ENCODE data around the gene ATG14. TPM values are rescaled to one million over a fixed set of nuclear protein-coding genes. Genes with fewer than 3 reads are reported as not detected.

ATG14 gene
- total and polyA plus RNA-seq, 2 of the 8 experiments (the other 6 are each of a cell fraction or from before 2014, with no cell fraction given): 4.9 to 10.8 TPM

GRCh38 chr14:55399183-55399582, 12.4 kb downstream of the ATG14 start:
- H3K4me3 ChIP-seq (ENCODE audit: extremely low read depth in 1 of 4, insufficient read depth in 2 of 4, low read depth in 3 of 4, low read length in 4 of 4): no peak overlapping the region
- TF ChIP-seq ATF3 (IDR thresholded peaks at IDR 0.05; ENCODE audit: insufficient read depth, low read depth, low read length) (no peak), SP2 (IDR thresholded peaks at IDR 0.05; ENCODE audit: low read length) (no peak), E2F6 (IDR thresholded peaks at IDR 0.05) (no peak), TAF1 (IDR thresholded peaks at IDR 0.05; ENCODE audit: low read depth, low read length) (no peak), CBX8 (IDR thresholded peaks at IDR 0.05; ENCODE audit: borderline replicate concordance, low read depth, low read length) (no peak), HDAC2 (IDR thresholded peaks at IDR 0.05; ENCODE audit: borderline replicate concordance in 1 of 2, low read depth in 2 of 2, low read length in 2 of 2) (no peak), POLR2A (IDR thresholded peaks at IDR 0.05; ENCODE audit: control extremely low read depth in 1 of 2, low read depth in 2 of 2, low read length in 2 of 2) (no peak), ASH2L (IDR thresholded peaks at IDR 0.05; ENCODE audit: low read length) (no peak), SIRT6 (IDR thresholded peaks at IDR 0.05; ENCODE audit: low read length) (no peak), SRF (IDR thresholded peaks at IDR 0.05; ENCODE audit: low read depth, low read length) (no peak), PHF8 (conservative IDR thresholded peaks at IDR 0.05; ENCODE audit: low read depth, low read length) (no peak), TEAD4 (IDR thresholded peaks at IDR 0.05; ENCODE audit: low read depth, low read length) (no peak), USF2 (IDR thresholded peaks at IDR 0.05; ENCODE audit: low read length) (no peak)

More at GRCh38 chr14:55399183-55399582, 12.4 kb downstream of the ATG14 start:
- Histone ChIP-seq H3K56ac (replicated peaks; ENCODE audit: insufficient read length, low read depth, low read length) (no peak overlapping the region), H3K27ac (ENCODE audit: low read depth, low read length) (no peak overlapping the region), H3K27me3 (replicated peaks in 1 of 4; ENCODE audit: control insufficient read depth in 3 of 4, extremely low read depth in 1 of 4, insufficient read depth in 3 of 4, low read length in 3 of 4) (no peaks in the 10 kb centered on the region), H3K79me1 (ENCODE audit: low read depth, low read length) (peaks cover 6% of the 10 kb centered on the region), H3K4me1 (replicated peaks in 1 of 4; ENCODE audit: control insufficient read depth in 3 of 4, insufficient read depth in 4 of 4, low read length in 3 of 4) (no peaks in the 10 kb centered on the region), H4K5ac (ENCODE audit: insufficient read length, low read depth, low read length) (no peak overlapping the region), H3K9me3 (ENCODE audit: insufficient read depth in 2 of 2, low read depth in 1 of 2, low read length in 1 of 2) (no peaks in the 10 kb centered on the region), H4K8ac (ENCODE audit: extremely low read depth, insufficient read depth, low read length) (no peak overlapping the region), H2BK12ac (ENCODE audit: low read depth, low read length) (no peak overlapping the region), H2BK5ac (ENCODE audit: low read depth, low read length) (no peak overlapping the region), H2BK120ac (replicated peaks; ENCODE audit: low read depth, low read length) (no peak overlapping the region), H3K4me2 (ENCODE audit: insufficient read depth in 1 of 2, low read depth in 2 of 2, low read length in 2 of 2) (no peak overlapping the region), H4K91ac (replicated peaks; ENCODE audit: insufficient read length, low read length) (no peak overlapping the region), H3K23me2 (ENCODE audit: low read depth, low read length) (no peaks in the 10 kb centered on the region), H2AFZ (ENCODE audit: low read length) (no peak overlapping the region), H3K23ac (ENCODE audit: insufficient read length) (no peak overlapping the region), H3K14ac (ENCODE audit: insufficient read length) (no peak overlapping the region), H2BK15ac (ENCODE audit: low read length) (no peak overlapping the region), H2AK5ac (ENCODE audit: low read depth, low read length) (no peak overlapping the region), H3K79me2 (ENCODE audit: control insufficient read depth in 1 of 2, insufficient read depth in 2 of 2, low read length in 2 of 2) (peaks cover 4 to 45% of the 10 kb centered on the region in 2 experiments), H3K9ac (replicated peaks in 1 of 4; ENCODE audit: extremely low read depth in 1 of 4, low read depth in 3 of 4, low read length in 3 of 4) (no peak overlapping the region), H3K4ac (replicated peaks; ENCODE audit: insufficient read length, low read depth, low read length) (no peak overlapping the region), H3K18ac (ENCODE audit: extremely low read depth, low read length) (no peak overlapping the region), H4K20me1 (replicated peaks in 1 of 2; ENCODE audit: control insufficient read depth in 1 of 2, insufficient read depth in 2 of 2, low read length in 2 of 2) (no peaks in the 10 kb centered on the region), H3K36me3 (ENCODE audit: control insufficient read depth in 2 of 4, insufficient read depth in 4 of 4, low read length in 3 of 4) (peaks cover 0 to 9% (median 2%) of the 10 kb centered on the region in 4 experiments; a peak in 2 of 8 replicates), H2BK20ac (ENCODE audit: low read length) (no peak overlapping the region)
- ChIA-PET CTCF (ENCODE audit: partially characterized antibody) (no interaction called here), POLR2A (ENCODE audit: partially characterized antibody) (no interaction called here)
- FAIRE-seq (no peak), DNase-seq (ENCODE audit: low read depth in 1 of 2, low spot score in 2 of 2) (no peak)
- WGBS, 2 experiments (ENCODE audit: extremely low coverage in 1 of 2, insufficient coverage in 1 of 2, insufficient read length in 1 of 2, insufficient replicate concordance in 2 of 2, low coverage in 1 of 2, low lambda C conversion rate in 2 of 2, missing lambda C conversion rate in 1 of 2): 100% methylated on average over 1 of the region's 1 CpG; no CpG with 5 or more reads in 1 of the 2 experiments

Data from H1 (cell line).